NCI-H345 treated with DMSO at 0.1 percent for 48 hours (cell line): ENCODE data around the gene POLE3.
A peak's percentile ranks its signal among the peaks of the same experiment; 100 is the strongest.
"Not testable (repeated sequence)": the region's sequence is repeated elsewhere in the genome, so short reads cannot be mapped to it uniquely, and the experiment has no call there.

Experiments used
- DNase-seq: peaks from one replicate; lab custom pipeline; 2025; ENCODE audit not compliant: unreplicated experiment; lab: John Stamatoyannopoulos, UW

Gene POLE3

GRCh38 chr9:113406353-113406752 lies 4.1 kb downstream of the POLE3 start:
- not testable (repeated sequence) for DNase-seq

DNA sequence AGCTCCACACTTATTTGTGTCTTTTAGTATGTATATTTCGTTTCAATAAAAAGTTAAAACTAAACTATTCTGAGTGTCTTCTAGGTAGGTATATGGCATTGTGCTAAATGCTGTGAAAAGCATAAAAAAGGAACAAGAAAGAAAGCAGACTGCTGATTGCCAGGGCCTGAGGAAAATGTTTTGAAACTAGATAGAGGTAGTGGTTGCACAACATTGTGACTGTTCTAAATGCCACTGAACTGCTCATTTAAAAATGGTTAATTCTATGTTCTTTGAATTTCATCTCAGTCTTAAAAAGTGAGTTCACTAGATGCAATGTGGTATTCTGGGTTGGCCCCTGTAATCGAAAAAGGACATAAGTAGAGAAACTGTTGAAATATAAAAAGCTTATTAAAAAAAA lies 6.8 kb downstream of the POLE3 start:
- DNase-seq, result no peak

DNA sequence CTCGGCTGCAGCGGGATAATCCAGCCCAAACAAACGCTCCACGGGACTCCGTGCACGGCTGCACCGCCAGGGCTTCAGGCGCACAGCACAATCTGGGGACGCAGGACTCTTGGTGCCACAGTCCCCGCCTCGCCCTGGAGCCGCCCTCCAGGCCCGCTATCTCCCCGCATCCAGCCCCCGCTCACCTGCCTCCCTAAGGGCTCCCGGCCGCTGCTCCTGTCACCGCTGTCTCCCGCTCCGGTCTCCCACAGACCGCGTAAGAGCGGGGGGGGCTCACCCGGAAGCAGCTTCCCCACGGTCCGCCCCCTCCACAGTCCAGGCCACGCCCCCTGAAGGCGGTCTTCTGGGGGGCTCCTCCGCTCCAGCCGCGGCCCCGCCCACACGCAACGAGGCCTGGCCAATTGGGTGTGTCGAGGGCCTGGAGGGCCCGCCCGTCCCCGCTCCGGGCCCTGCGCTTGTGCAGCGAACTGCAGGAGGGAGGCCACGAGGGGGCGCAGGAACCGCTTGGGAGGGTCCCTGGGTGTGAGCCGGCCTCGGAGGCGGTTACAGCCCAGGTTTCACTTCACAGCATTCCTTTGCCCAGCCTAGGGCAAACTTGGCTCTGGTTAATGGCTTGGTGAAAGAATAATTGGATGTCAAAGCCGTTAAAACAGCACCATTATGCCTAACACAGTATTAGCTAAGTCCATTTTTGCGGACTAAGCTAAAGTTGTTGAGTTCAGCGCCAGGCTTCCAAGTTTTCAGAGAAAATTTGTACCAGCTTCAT lies 9.3 kb downstream of the POLE3 start, which contains the start of gene ALAD:
TSS of gene ALAD (minus strand) at position 258 of the 766 bp plus-strand sequence. CDS start 7,725 bp downstream, outside the sequence.
- DNase-seq, result peak; percentile 92

GRCh38 chr9:113399646-113400200 lies 10.8 kb downstream of the POLE3 start:
- no peak for DNase-seq

GRCh38 chr9:113398796-113399195 lies 11.7 kb downstream of the POLE3 start:
- no peak for DNase-seq

- DNase-seq, result no peak
Measured at GRCh38 chr9:113397203-113397631, 13.3 kb downstream of the POLE3 start.

- DNase-seq, result no peak
Measured at GRCh38 chr9:113395000-113395861, 15.2 kb downstream of the POLE3 start.

DNA sequence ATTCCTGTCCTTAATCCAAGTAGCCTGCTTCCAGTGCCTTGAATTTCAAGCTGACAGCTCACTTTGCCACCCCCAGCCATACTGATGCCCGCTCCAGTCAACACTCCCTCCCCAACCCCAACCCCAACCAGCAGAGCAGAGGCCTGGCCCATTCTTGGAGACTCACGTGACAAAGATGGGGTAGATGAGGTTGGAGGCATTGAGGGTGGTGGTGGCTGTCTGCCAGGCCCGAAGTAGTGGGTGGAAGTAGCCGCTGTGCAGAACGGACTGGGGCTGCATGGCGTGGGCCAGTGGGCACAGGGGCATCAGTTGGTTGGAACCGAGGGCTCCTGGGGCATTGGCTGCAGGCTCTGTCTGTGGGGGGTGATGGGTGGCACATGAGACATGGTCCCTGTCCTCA lies 17.2 kb downstream of the POLE3 start:
- DNase-seq, result no peak

- DNase-seq, result no peak
Measured at GRCh38 chr9:113391917-113392316, 18.6 kb downstream of the POLE3 start.

DNA sequence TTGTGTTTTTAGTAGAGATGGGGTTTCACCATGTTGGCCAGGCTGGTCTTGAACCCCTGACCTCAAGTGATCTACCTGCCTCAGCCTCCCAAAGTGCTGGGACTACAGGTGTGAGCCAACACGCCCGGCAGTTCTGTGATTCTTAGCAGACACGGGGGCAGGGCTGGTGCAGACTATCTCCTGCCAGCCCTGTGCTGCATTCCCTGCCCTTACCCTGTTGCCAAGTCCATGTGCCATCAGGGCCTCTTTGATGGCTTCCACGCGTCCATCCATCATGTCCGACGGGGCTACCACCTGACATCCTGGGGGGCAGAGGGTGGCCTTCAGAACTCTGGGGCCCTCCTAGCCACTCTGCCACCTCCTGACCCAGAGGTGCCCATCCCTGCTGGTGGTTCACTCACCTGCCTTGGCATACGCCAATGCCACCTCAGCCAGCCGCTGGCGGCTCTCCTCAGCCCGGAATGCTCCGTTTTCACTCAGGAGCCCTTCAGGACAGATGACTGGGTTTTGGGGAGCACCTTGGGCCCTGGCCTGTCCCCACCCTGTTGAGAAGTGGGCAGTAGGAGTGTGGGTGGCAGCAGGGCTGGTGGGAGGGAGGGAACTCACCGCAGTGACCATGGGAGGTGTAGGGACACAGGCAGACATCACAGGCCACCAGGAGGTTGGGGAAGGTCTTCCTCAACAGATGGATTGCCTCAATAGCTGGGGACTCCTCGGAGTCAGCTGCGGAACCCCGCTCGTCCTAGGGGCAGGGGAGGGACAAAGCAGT lies 20.1 kb downstream of the POLE3 start:
- no peak for DNase-seq

DNA sequence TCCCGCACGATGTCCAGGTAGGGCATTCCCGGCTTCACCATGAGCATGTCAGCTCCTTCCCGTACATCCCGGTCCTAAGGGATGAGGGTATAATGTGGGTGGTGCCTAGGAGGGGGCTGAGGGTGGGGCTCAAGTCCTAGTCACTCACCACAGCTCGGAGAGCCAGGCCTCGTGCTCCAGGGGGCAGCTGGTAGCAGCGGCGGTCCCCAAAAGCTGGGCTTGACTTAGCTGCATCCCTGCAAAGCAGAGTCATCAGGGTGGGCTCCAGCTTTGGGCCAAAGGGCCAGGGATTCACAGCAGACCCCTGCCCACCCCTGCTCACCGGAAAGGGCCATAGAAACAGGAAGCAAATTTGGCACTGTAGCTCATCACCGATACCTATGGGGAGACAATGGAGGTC lies 21.0 kb downstream of the POLE3 start:
- no peak for DNase-seq

DNA sequence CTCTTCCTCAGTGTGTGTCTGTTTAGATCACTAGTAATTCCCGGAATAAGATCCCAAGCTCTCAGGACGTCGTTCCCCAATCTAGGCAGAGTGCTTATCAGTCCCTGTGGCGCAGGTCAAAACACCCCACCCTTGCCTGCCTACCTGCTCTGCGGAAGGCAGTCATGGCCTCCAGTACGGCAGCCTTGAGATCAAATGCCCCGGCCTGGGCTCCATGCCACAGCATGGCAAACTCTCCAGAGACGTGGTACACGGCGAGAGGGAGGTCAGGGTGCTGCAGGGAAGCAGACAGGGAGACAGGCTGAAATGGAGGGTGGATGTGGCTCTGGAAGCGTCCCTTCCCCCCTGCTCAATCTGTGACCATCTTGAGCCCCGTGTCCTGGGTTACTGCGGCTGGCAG lies 21.6 kb downstream of the POLE3 start:
- DNase-seq, result no peak

DNA sequence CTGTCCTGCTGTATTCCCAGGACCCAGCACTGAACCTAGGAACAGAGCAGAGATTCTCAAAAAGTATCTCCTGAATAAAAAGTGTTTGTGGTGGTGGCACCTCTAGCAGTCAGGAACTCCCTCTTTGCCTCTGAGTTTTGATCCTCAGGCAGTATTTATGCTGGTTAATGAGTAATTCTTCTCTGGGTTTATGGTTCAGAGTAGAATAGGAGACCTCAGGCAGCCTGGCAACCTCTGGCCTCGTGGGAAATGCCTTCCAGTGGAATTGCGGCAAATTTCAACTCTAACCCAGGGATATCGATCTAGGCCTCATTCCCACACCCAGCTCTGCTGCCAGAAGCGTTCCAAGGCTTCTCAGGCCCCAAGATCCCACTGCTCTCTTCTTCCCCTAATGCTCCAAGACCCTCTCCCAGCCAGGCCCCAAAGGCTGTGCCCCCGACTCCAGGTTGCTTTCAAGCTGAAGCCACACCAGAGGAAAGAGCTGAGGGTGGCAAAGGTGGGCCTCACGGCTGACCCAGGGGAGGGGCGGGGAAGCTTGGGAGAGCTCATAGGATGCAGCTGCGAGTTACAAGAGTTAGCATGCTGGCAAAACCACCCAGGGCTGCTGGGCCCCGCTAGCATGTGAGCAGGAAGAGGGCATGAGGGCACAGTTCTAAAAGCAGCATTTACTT lies 22.8 kb downstream of the POLE3 start:
- no peak for DNase-seq

- no peak for DNase-seq
Measured at GRCh38 chr9:113386571-113387393, 23.7 kb downstream of the POLE3 start.

GRCh38 chr9:113381909-113382411 lies 28.5 kb downstream of the POLE3 start:
- DNase-seq, result no peak

DNA sequence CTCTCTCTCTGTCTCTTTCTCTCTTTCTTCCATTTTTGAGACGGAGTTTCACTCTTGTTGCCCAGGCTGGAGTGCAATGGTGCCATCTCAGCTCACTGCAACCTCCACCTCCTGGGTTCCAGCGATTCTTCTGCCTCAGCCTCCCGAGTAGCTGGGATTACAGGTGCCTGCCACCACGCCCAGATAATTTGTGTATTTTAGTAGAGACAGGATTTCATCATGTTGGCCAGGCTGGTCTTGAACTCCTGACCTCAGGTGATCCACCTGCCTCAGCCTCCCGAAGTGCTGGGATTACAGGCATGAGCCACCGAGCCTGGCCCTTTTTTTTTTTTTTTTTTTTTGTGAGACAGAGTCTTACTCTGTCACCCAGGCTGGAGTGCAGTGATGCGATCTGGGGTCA lies 29.0 kb downstream of the POLE3 start:
- DNase-seq, result not testable (repeated sequence)

- peak; percentile 47 for DNase-seq
Measured at GRCh38 chr9:113380869-113381378, 29.6 kb downstream of the POLE3 start.

- not testable (repeated sequence) for DNase-seq
Measured at GRCh38 chr9:113379829-113380210, 30.7 kb downstream of the POLE3 start.
